BLaER1 treated with 17β-estradiol and CSF1 and Interleukin-3, amounts not matched to agents 10 nM and 100 nM (cell line): ENCODE data around the gene VCPKMT.

Experiments
- H3K27ac ChIP-seq, 11 experiments: shearing (Covaris generic); formaldehyde crosslinking; 2 replicates each; pipeline ENCODE4 v1.8.1; 2022
- H3K27me3 ChIP-seq, 11 experiments: shearing (Covaris generic); formaldehyde crosslinking; 2 replicates each; pipeline ENCODE4 v1.8.1; 2022
- H3K36me3 ChIP-seq, 11 experiments: shearing (Covaris generic); formaldehyde crosslinking; 2 replicates each; pipeline ENCODE4 v1.8.1; 2022
- H3K4me1 ChIP-seq, 10 experiments: shearing (Covaris generic); formaldehyde crosslinking; 2 replicates each; pipeline ENCODE4 v1.8.1; 2022
- H3K4me2 ChIP-seq, 11 experiments: shearing (Covaris generic); formaldehyde crosslinking; 2 replicates each; pipeline ENCODE4 v1.8.1; 2022
- H3K4me3 ChIP-seq, 10 experiments: shearing (Covaris generic); formaldehyde crosslinking; 2 replicates each; pipeline ENCODE4 v1.8.1; 2022
- H3K9ac ChIP-seq, 11 experiments: shearing (Covaris generic); formaldehyde crosslinking; 2 replicates each; pipeline ENCODE4 v1.8.1; 2022
- H3K9me3 ChIP-seq, 11 experiments: shearing (Covaris generic); formaldehyde crosslinking; replicated peaks in 1 of 11; 2 replicates each; pipeline ENCODE4 v1.8.1; 2022
- H4K20me1 ChIP-seq, 11 experiments: shearing (Covaris generic); formaldehyde crosslinking; 2 replicates each; pipeline ENCODE4 v1.8.1; 2022
- Cebpa-rat ChIP-seq, 11 experiments: shearing (Covaris generic); IDR thresholded peaks; 2 replicates each; pipeline ENCODE4 v1.8.1; 2022

The VCPKMT gene

GRCh38 chr14:50067723-50068495 lies 48.5 kb downstream of the VCPKMT start:
- H3K9ac ChIP-seq: no peak overlapping the region
- no peak overlapping the region; a peak in 1 of 22 replicates for H3K27ac ChIP-seq

GRCh38 chr14:50065583-50065982 lies 50.8 kb downstream of the VCPKMT start:
- Histone ChIP-seq H3K9me3 (no peaks in the 10 kb centered on the region), H3K9ac (peak overlapping the region in 7 of 11 experiments; percentile 16 to 74 (median 68); a peak in 12 of 22 replicates), H3K36me3 (no peaks in the 10 kb centered on the region), H3K4me1 (peaks cover 36 to 78% (median 56%) of the 10 kb centered on the region in 10 experiments), H3K27me3 (no peaks in the 10 kb centered on the region), H3K4me2 (peak overlapping the region; percentile 19 to 95 (median 87); a peak in 20 of 22 replicates), H3K27ac (peak overlapping the region; percentile 90 to 99 (median 99); a peak in 20 of 22 replicates), H3K4me3 (no peak overlapping the region), H4K20me1 (no peaks in the 10 kb centered on the region)
- no peak for TF ChIP-seq Cebpa-rat (IDR thresholded peaks at IDR 0.05)

More at GRCh38 chr14:50067723-50068495, 48.5 kb downstream of the VCPKMT start:
- Histone ChIP-seq H3K4me1 (peaks cover 12 to 73% (median 42%) of the 10 kb centered on the region in 10 experiments), H3K9me3 (0 out of 22 replicates have a peak, but pooled peaks cover 0 to under 1% (median 0%) of the 10 kb centered on the region in 11 experiments), H3K27me3 (no peaks in the 10 kb centered on the region), H3K36me3 (no peaks in the 10 kb centered on the region), H4K20me1 (no peaks in the 10 kb centered on the region), H3K4me2 (peak overlapping the region in 3 of 11 experiments; percentile 81 to 93 (median 87); a peak in 5 of 22 replicates), H3K4me3 (no peak overlapping the region)
- TF ChIP-seq Cebpa-rat (IDR thresholded peaks at IDR 0.05): no peak

GRCh38 chr14:50064993-50065392 lies 51.4 kb downstream of the VCPKMT start:
- peak overlapping the region; percentile 19 to 95 (median 87); a peak in 20 of 22 replicates for H3K4me2 ChIP-seq
- H3K27ac ChIP-seq: peak overlapping the region; percentile 90 to 99 (median 99); a peak in 20 of 22 replicates
- TF ChIP-seq Cebpa-rat (IDR thresholded peaks at IDR 0.05): no peak
- H3K36me3 ChIP-seq: no peaks in the 10 kb centered on the region
- no peaks in the 10 kb centered on the region for H3K27me3 ChIP-seq
- H3K9me3 ChIP-seq: no peaks in the 10 kb centered on the region
- no peaks in the 10 kb centered on the region for H4K20me1 ChIP-seq
- peaks cover 42 to 82% (median 62%) of the 10 kb centered on the region in 10 experiments for H3K4me1 ChIP-seq
- H3K4me3 ChIP-seq: no peak overlapping the region
- peak overlapping the region in 7 of 11 experiments; percentile 23 to 74 (median 68); a peak in 13 of 22 replicates for H3K9ac ChIP-seq

GRCh38 chr14:50063876-50064420 lies 52.4 kb downstream of the VCPKMT start:
- no peaks in the 10 kb centered on the region for H3K27me3 ChIP-seq
- peak overlapping the region; percentile 90 to 99 (median 99); a peak in 20 of 22 replicates for H3K27ac ChIP-seq
- H3K36me3 ChIP-seq: no peaks in the 10 kb centered on the region
- no peak overlapping the region; a peak in 1 of 20 replicates for H3K4me3 ChIP-seq
- H3K4me2 ChIP-seq: peak overlapping the region in 10 of 11 experiments; percentile 19 to 95 (median 86); a peak in 19 of 22 replicates
- no peaks in the 10 kb centered on the region for H3K9me3 ChIP-seq
- H3K9ac ChIP-seq: peak overlapping the region in 9 of 11 experiments; percentile 10 to 72 (median 24); a peak in 14 of 22 replicates
- peaks cover 52 to 92% (median 72%) of the 10 kb centered on the region in 10 experiments for H3K4me1 ChIP-seq
- no peaks in the 10 kb centered on the region for H4K20me1 ChIP-seq
- TF ChIP-seq Cebpa-rat (IDR thresholded peaks at IDR 0.05): no peak

GRCh38 chr14:50062438-50063085 lies 53.8 kb downstream of the VCPKMT start:
- Histone ChIP-seq H3K4me3 (peak overlapping the region; percentile 10 to 68 (median 54); a peak in 16 of 20 replicates), H3K27ac (peak overlapping the region; percentile 88 to 99 (median 99)), H3K36me3 (no peaks in the 10 kb centered on the region), H4K20me1 (no peaks in the 10 kb centered on the region), H3K9ac (peak overlapping the region; percentile 79 to 94 (median 90)), H3K4me1 (peaks cover 53 to 98% (median 85%) of the 10 kb centered on the region in 10 experiments), H3K9me3 (no peaks in the 10 kb centered on the region), H3K4me2 (peak overlapping the region; percentile 80 to 97 (median 90)), H3K27me3 (no peaks in the 10 kb centered on the region)
- no peak for TF ChIP-seq Cebpa-rat (IDR thresholded peaks at IDR 0.05)

- Histone ChIP-seq H4K20me1 (no peaks in the 10 kb centered on the region), H3K9ac (peak overlapping the region; percentile 79 to 94 (median 90))
- TF ChIP-seq Cebpa-rat (IDR thresholded peaks at IDR 0.05): 0 out of 22 replicates have a peak, but pooled peaks of 1 of the 11 experiments have one; percentile 40
Observed at GRCh38 chr14:50061664-50062437, 54.5 kb downstream of the VCPKMT start.

GRCh38 chr14:50060871-50061663 lies 55.3 kb downstream of the VCPKMT start:
- Histone ChIP-seq H4K20me1 (no peaks in the 10 kb centered on the region), H3K9me3 (no peaks in the 10 kb centered on the region), H3K27ac (peak overlapping the region; percentile 88 to 99 (median 99)), H3K4me3 (peak overlapping the region in 8 of 10 experiments; percentile 12 to 68 (median 55); a peak in 15 of 20 replicates), H3K27me3 (no peaks in the 10 kb centered on the region), H3K4me2 (peak overlapping the region; percentile 80 to 97 (median 90)), H3K36me3 (no peaks in the 10 kb centered on the region), H3K4me1 (peaks cover 53 to 98% (median 96%) of the 10 kb centered on the region in 10 experiments), H3K9ac (peak overlapping the region; percentile 79 to 94 (median 90))
- peak; percentile 66 to 98 (median 94); a peak in 20 of 22 replicates for TF ChIP-seq Cebpa-rat (IDR thresholded peaks at IDR 0.05)

More at GRCh38 chr14:50061664-50062437, 54.5 kb downstream of the VCPKMT start:
- Histone ChIP-seq H3K36me3 (no peaks in the 10 kb centered on the region), H3K27ac (peak overlapping the region; percentile 88 to 99 (median 99)), H3K9me3 (no peaks in the 10 kb centered on the region), H3K27me3 (no peaks in the 10 kb centered on the region), H3K4me3 (peak overlapping the region; percentile 10 to 68 (median 54); a peak in 16 of 20 replicates), H3K4me1 (peaks cover 53 to 98% (median 92%) of the 10 kb centered on the region in 10 experiments), H3K4me2 (peak overlapping the region; percentile 80 to 97 (median 90))
